CD14-positive monocyte (primary cell): ENCODE results near the gene STK11. TPM values are rescaled to one million over a fixed set of nuclear protein-coding genes. Genes with fewer than 3 reads are reported as not detected.
"Not testable (repeated sequence)": the region's sequence is repeated elsewhere in the genome, so short reads cannot be mapped to it uniquely, and the experiment has no call there.

Experiments
- DNase-seq, 3 donors: peaks; one replicate each; pipeline ENCODE4 v3.0.0-alpha.2; 2011 to 2022
- H2AFZ ChIP-seq: 2 replicates; pipeline ENCODE4 v1.6.0; 2012; ENCODE audit warnings: mild to moderate bottlenecking, low read depth, low read length, inconsistent platforms; ENCODE audit not compliant: insufficient read depth, poor library complexity, severe bottlenecking
- H3K27ac ChIP-seq, 2 donors: 1 replicate in 1 of 2; 2 replicates in 1 of 2; pipeline ENCODE4 v1.5.1; 2012 to 2013; ENCODE audit warnings: low read length in 2 of 2, control low read depth in 1 of 2, inconsistent platforms in 1 of 2, low read depth in 1 of 2, mild to moderate bottlenecking in 1 of 2
- H3K27me3 ChIP-seq, 2 donors: one replicate each; pipeline versions ENCODE4 v1.6.0 to v1.6.1; 2011 to 2013; ENCODE audit warnings: low read length in 2 of 2; ENCODE audit not compliant: control insufficient read depth in 2 of 2, insufficient read depth in 2 of 2
- H3K36me3 ChIP-seq, 2 donors: replicated peaks in 1 of 2; 1 replicate in 1 of 2; 2 replicates in 1 of 2; pipeline versions ENCODE4 v1.5.1 to v1.6.1; 2012 to 2013; ENCODE audit warnings: low read length in 2 of 2, control low read depth in 1 of 2, inconsistent platforms in 1 of 2, mild to moderate bottlenecking in 1 of 2; ENCODE audit not compliant: insufficient read depth in 2 of 2, control insufficient read depth in 1 of 2
- H3K4me1 ChIP-seq, 2 donors: 1 replicate in 1 of 2; 2 replicates in 1 of 2; pipeline versions ENCODE4 v1.5.1 to v1.6.1; 2012 to 2013; ENCODE audit warnings: low read length in 2 of 2, control low read depth in 1 of 2, inconsistent platforms in 1 of 2, mild to moderate bottlenecking in 1 of 2, moderate library complexity in 1 of 2; ENCODE audit not compliant: insufficient read depth in 2 of 2, control insufficient read depth in 1 of 2
- H3K4me2 ChIP-seq: replicated peaks from 2 replicates; pipeline ENCODE3; 2012; ENCODE audit warnings: low read length, moderate library complexity, mild to moderate bottlenecking; ENCODE audit not compliant: poor library complexity, severe bottlenecking; ENCODE audit errors: extremely low read depth
- H3K4me3 ChIP-seq, 3 experiments: fragments of 200-600 bp in 1 of 3; sonication (generic) in 1 of 3; replicated peaks in 1 of 3; 1 replicate in 2 of 3; 2 replicates in 1 of 3; pipeline ENCODE4 v1.5.1; 2011 to 2013; ENCODE audit warnings: low read length in 3 of 3, mild to moderate bottlenecking in 3 of 3, control low read depth in 2 of 3, low read depth in 2 of 3, inconsistent platforms in 1 of 3, moderate library complexity in 1 of 3
- H3K79me2 ChIP-seq: 2 replicates; pipeline ENCODE4 v1.6.0; 2012; ENCODE audit warnings: mild to moderate bottlenecking, control low read depth, inconsistent platforms, low read length, moderate library complexity; ENCODE audit not compliant: insufficient read depth
- H3K9ac ChIP-seq: 2 replicates; pipeline ENCODE4 v1.6.0; 2017; ENCODE audit warnings: low read length, mild to moderate bottlenecking; ENCODE audit not compliant: insufficient read depth, poor library complexity, severe bottlenecking
- H3K9me3 ChIP-seq, 2 donors: replicated peaks in 1 of 2; 1 replicate in 1 of 2; 2 replicates in 1 of 2; pipeline versions ENCODE4 v1.5.1 to v1.6.1; 2012 to 2013; ENCODE audit warnings: low read length in 2 of 2, control low read depth in 1 of 2; ENCODE audit not compliant: control insufficient read depth in 1 of 2, insufficient read depth in 1 of 2
- H4K20me1 ChIP-seq: 2 replicates; pipeline ENCODE4 v1.6.0; 2012; ENCODE audit warnings: mild to moderate bottlenecking, low read length, control low read depth, moderate library complexity; ENCODE audit not compliant: insufficient read depth
- H3K27ac Mint-ChIP-seq, 7 donors: one replicate each; pipeline ENCODE4 v1.8.0; 2020; ENCODE audit warnings: mild to moderate bottlenecking in 7 of 7, mixed read lengths in 7 of 7, moderate library complexity in 6 of 7, inconsistent platforms in 2 of 7
- H3K27me3 Mint-ChIP-seq, 3 donors: one replicate each; pipeline ENCODE4 v1.8.0; 2021 to 2022; ENCODE audit warnings: low read depth in 3 of 3, mild to moderate bottlenecking in 3 of 3, mixed read lengths in 3 of 3, moderate library complexity in 3 of 3, inconsistent platforms in 1 of 3
- H3K36me3 Mint-ChIP-seq, 2 donors: one replicate each; pipeline ENCODE4 v1.8.0; 2020; ENCODE audit warnings: mixed read lengths in 2 of 2, inconsistent platforms in 1 of 2, mild to moderate bottlenecking in 1 of 2
- H3K4me1 Mint-ChIP-seq: one replicate; pipeline ENCODE4 v1.8.0; 2020; ENCODE audit warnings: mild to moderate bottlenecking, mixed read lengths
- H3K4me3 Mint-ChIP-seq, 2 donors: one replicate each; pipeline ENCODE4 v1.8.0; 2020; ENCODE audit warnings: mild to moderate bottlenecking in 2 of 2, mixed read lengths in 2 of 2, moderate library complexity in 1 of 2
- H3K9me3 Mint-ChIP-seq, 7 donors: one replicate each; pipeline ENCODE4 v1.8.0; 2020 to 2022; ENCODE audit warnings: mixed read lengths in 7 of 7, mild to moderate bottlenecking in 6 of 7, moderate library complexity in 6 of 7, inconsistent platforms in 2 of 7
- WGBS: methylation state at CpG from one replicate; pipeline ENCODE4 v1.1.5; 2013; ENCODE audit warnings: missing lambda C conversion rate; ENCODE audit not compliant: insufficient coverage; 5-methylcytosine and 5-hydroxymethylcytosine counted together
- intact Hi-C, 2 donors: fragments of 100-400 bp; cut with micrococcal nuclease; formaldehyde crosslinking; loops; one replicate each; pipeline versions ENCODE4 v1.15.0 to v1.15.1; 2023
- polyA plus RNA-seq, 3 donors: library from polyadenylated mRNA; depleted of rRNA in 1 of 3; unstranded in 2 of 3; stranded (reverse) in 1 of 3; fragments of 300-500 nt in 2 of 3; fragments of >200 nt in 1 of 3; fragmentation: Illumina TruSeq in 2 of 3; gene quantifications; 1 replicate in 2 of 3; 2 replicates in 1 of 3; pipeline ENCODE4 v1.2.3, GENCODE V29; 2012 to 2021
- TF ChIP-seq, protein P1 (sequence below): fragments of 200-600 bp; IDR thresholded peaks from one replicate; pipeline ENCODE4 v1.8.0; 2022; ENCODE audit warnings: antibody characterized with exemption, mild to moderate bottlenecking

STK11 gene
- polyA plus RNA-seq, 3 donors = 6.2 to 72.1 (median 15.4) TPM

- H3K27me3 ChIP-seq = no peaks in the 10 kb centered on the region
- H3K4me3 ChIP-seq = no peak overlapping the region
- WGBS = 91% methylated on average over 10 of the region's 10 CpGs
- TF ChIP-seq, protein P1, sequence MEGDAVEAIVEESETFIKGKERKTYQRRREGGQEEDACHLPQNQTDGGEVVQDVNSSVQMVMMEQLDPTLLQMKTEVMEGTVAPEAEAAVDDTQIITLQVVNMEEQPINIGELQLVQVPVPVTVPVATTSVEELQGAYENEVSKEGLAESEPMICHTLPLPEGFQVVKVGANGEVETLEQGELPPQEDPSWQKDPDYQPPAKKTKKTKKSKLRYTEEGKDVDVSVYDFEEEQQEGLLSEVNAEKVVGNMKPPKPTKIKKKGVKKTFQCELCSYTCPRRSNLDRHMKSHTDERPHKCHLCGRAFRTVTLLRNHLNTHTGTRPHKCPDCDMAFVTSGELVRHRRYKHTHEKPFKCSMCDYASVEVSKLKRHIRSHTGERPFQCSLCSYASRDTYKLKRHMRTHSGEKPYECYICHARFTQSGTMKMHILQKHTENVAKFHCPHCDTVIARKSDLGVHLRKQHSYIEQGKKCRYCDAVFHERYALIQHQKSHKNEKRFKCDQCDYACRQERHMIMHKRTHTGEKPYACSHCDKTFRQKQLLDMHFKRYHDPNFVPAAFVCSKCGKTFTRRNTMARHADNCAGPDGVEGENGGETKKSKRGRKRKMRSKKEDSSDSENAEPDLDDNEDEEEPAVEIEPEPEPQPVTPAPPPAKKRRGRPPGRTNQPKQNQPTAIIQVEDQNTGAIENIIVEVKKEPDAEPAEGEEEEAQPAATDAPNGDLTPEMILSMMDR = no peak
- no peak for DNase-seq
- H3K9me3 ChIP-seq = no peaks in the 10 kb centered on the region
- no peaks in the 10 kb centered on the region for H3K36me3 Mint-ChIP-seq
- no peaks in the 10 kb centered on the region for H4K20me1 ChIP-seq
- H2AFZ ChIP-seq = no peak overlapping the region
- no peaks in the 10 kb centered on the region for H3K9me3 Mint-ChIP-seq
- H3K4me1 Mint-ChIP-seq = peaks cover 10% of the 10 kb centered on the region
- H3K79me2 ChIP-seq = no peaks in the 10 kb centered on the region
- H3K27ac Mint-ChIP-seq = no peak overlapping the region
- no peak overlapping the region for H3K4me3 Mint-ChIP-seq
- H3K9ac ChIP-seq = no peak overlapping the region
- no peaks in the 10 kb centered on the region for H3K36me3 ChIP-seq
- H3K4me2 ChIP-seq = no peak overlapping the region
- no peak overlapping the region for H3K27ac ChIP-seq
- peaks cover 0 to 4% (median 1%) of the 10 kb centered on the region in 3 donors for H3K27me3 Mint-ChIP-seq
- H3K4me1 ChIP-seq = peaks cover 7 to 16% of the 10 kb centered on the region in 2 donors
- intact Hi-C loops = no loop called here
Observed at GRCh38 chr19:1199531-1199930, 6.0 kb upstream of the STK11 start.

GRCh38 chr19:1200614-1201013 is 5.0 kb upstream of the STK11 start:
- not testable (repeated sequence) for H3K4me2 ChIP-seq, H3K27ac ChIP-seq, H3K9ac ChIP-seq, H3K4me3 ChIP-seq, H3K27me3 ChIP-seq, H3K36me3 ChIP-seq, H4K20me1 ChIP-seq, H2AFZ ChIP-seq, H3K9me3 ChIP-seq, H3K27ac Mint-ChIP-seq, H3K9me3 Mint-ChIP-seq, H3K4me3 Mint-ChIP-seq, H3K79me2 ChIP-seq, H3K27me3 Mint-ChIP-seq, DNase-seq, H3K36me3 Mint-ChIP-seq
- intact Hi-C loops = loop anchor here in 1 of 2 donors (5.0 kb wide), 1 partner anchor 37 kb away; the partner anchor contains the start of gene CBARP
- peaks cover 10% of the 10 kb centered on the region for H3K4me1 Mint-ChIP-seq
- peaks cover 13 to 22% of the 10 kb centered on the region in 2 donors for H3K4me1 ChIP-seq
- WGBS = no CpG with 5 or more reads among the region's 4 CpGs
